A549 (cell line): ENCODE results near the gene IL17D. TPM values are rescaled to one million over a fixed set of nuclear protein-coding genes. Genes with fewer than 3 reads are reported as not detected.

Source experiments
- ATAC-seq, 2 experiments: fragments of 200-7000 bp in 1 of 2; fragments of >200 bp in 1 of 2; cut with Nextera tagmentation in 1 of 2; cut with Tn5 transposase in 1 of 2; 3 replicates each; pipeline versions ENCODE4 v1.8.0 to v1.9.1; 2018 to 2020; ENCODE audit warnings: mild to moderate bottlenecking in 1 of 2, moderate library complexity in 1 of 2
- CTCF ChIA-PET: fragments of 300-600 bp; sonication (Branson Sonifier 250); formaldehyde crosslinking; extraction: SDS; loops from one replicate; lab custom pipeline; 2021; ENCODE audit warnings: antibody characterized with exemption, inconsistent platforms; lab: Yijun Ruan, JAX
- POLR2A ChIA-PET: fragments of 350-600 bp; formaldehyde crosslinking; extraction: SDS; loops from one replicate; lab custom pipeline; 2021; ENCODE audit warnings: antibody characterized with exemption, inconsistent platforms; lab: Yijun Ruan, JAX
- DNase-seq, 2 experiments: peaks; one replicate each; pipeline versions ENCODE4 v3.0.0 to v3.0.0-alpha.2; 2011 to 2016; ENCODE audit warnings: low read depth in 1 of 2, low spot score in 1 of 2
- FAIRE-seq: peaks from 2 replicates; lab custom pipeline; 2011; peaks lifted over from hg19 to GRCh38; lab: Jason Lieb, UNC
- H3K27ac ChIP-seq, 2 experiments: fragments of >200 bp; sonication (Bioruptor Twin); formaldehyde crosslinking; 3 replicates each; pipeline ENCODE4 v1.5.1; 2016 to 2017
- H3K4me1 ChIP-seq: fragments of >200 bp; sonication (Bioruptor Twin); formaldehyde crosslinking; 3 replicates; pipeline ENCODE4 v1.6.1; 2016
- H3K4me2 ChIP-seq: fragments of >200 bp; sonication (Bioruptor Twin); formaldehyde crosslinking; 3 replicates; pipeline ENCODE4 v1.6.1; 2016
- H3K4me3 ChIP-seq: fragments of >200 bp; sonication (Bioruptor Twin); formaldehyde crosslinking; 3 replicates; pipeline ENCODE4 v1.5.1; 2016
- H3K9me3 ChIP-seq: fragments of >200 bp; sonication (Bioruptor Twin); formaldehyde crosslinking; 3 replicates; pipeline ENCODE4 v1.6.1; 2016
- CEBPB ChIP-seq, 2 experiments: fragments of >200 bp in 1 of 2; sonication (Bioruptor Twin) in 1 of 2; formaldehyde crosslinking in 1 of 2; IDR thresholded peaks; 2 replicates each; pipeline ENCODE4 v1.6.1; 2012 to 2016
- EHF ChIP-seq: fragments of 250-450 bp; sonication (Bioruptor Pico); IDR thresholded peaks from 2 replicates; pipeline ENCODE4 v1.5.0; 2020; ENCODE audit warnings: mild to moderate bottlenecking
- EHMT2 ChIP-seq: fragments of 200-600 bp; sonication (generic); IDR thresholded peaks from 2 replicates; pipeline ENCODE4 v1.6.1; 2016; ENCODE audit warnings: antibody characterized with exemption, low read depth, mild to moderate bottlenecking, moderate library complexity
- ELK1 ChIP-seq: fragments of 150-350 bp; IDR thresholded peaks from 2 replicates; pipeline ENCODE4 v1.6.1; 2014; ENCODE audit warnings: low read depth, mild to moderate bottlenecking, low read length
- EP300 ChIP-seq, 2 experiments: fragments of >200 bp; sonication (Bioruptor Twin); formaldehyde crosslinking; IDR thresholded peaks; 2 replicates in 1 of 2; 3 replicates in 1 of 2; pipeline ENCODE4 v1.6.1; 2016 to 2017
- HES2 ChIP-seq: fragments of >200 bp; sonication (Bioruptor Twin); formaldehyde crosslinking; IDR thresholded peaks from 2 replicates; pipeline ENCODE4 v1.6.1; 2016
- HEYL ChIP-seq: fragments of 250-450 bp; sonication (Bioruptor Pico); IDR thresholded peaks from 2 replicates; pipeline ENCODE4 v1.8.0; 2021; ENCODE audit warnings: mild to moderate bottlenecking, moderate library complexity
- HOXA7 ChIP-seq: fragments of 250-450 bp; sonication (Bioruptor Pico); IDR thresholded peaks from 2 replicates; pipeline ENCODE4 v1.5.0; 2020; ENCODE audit warnings: mild to moderate bottlenecking, moderate library complexity
- HOXB13 ChIP-seq: fragments of 250-450 bp; sonication (Bioruptor Pico); IDR thresholded peaks from 2 replicates; pipeline ENCODE4 v1.5.0; 2020; ENCODE audit warnings: low read depth, mild to moderate bottlenecking, moderate library complexity
- HOXB5 ChIP-seq: fragments of 250-450 bp; sonication (Bioruptor Pico); IDR thresholded peaks from 2 replicates; pipeline ENCODE4 v1.5.0; 2020; ENCODE audit warnings: mild to moderate bottlenecking, moderate library complexity
- JUN ChIP-seq, 2 experiments: fragments of >200 bp; sonication (Bioruptor Twin); formaldehyde crosslinking; IDR thresholded peaks; 2 replicates in 1 of 2; 3 replicates in 1 of 2; pipeline ENCODE4 v1.6.1; 2016 to 2017
- JUNB ChIP-seq: fragments of >200 bp; sonication (Bioruptor Twin); formaldehyde crosslinking; IDR thresholded peaks from 2 replicates; pipeline ENCODE4 v1.6.1; 2016
- MAFK ChIP-seq: fragments of 450-650 bp; IDR thresholded peaks from 2 replicates; pipeline ENCODE4 v1.6.1; 2014; ENCODE audit not compliant: partially characterized antibody
- MAZ ChIP-seq: fragments of 150-350 bp; IDR thresholded peaks from 2 replicates; pipeline ENCODE4 v1.6.1; 2014; ENCODE audit warnings: antibody characterized with exemption, low read depth, low read length, borderline replicate concordance
- NFE2L2 ChIP-seq: fragments of 150-350 bp; conservative IDR thresholded peaks from 2 replicates; pipeline ENCODE4 v1.6.1; 2014; ENCODE audit warnings: low read length
- POLR2A ChIP-seq: IDR thresholded peaks from 2 replicates; pipeline ENCODE4 v1.6.1; 2012; ENCODE audit warnings: mild to moderate bottlenecking, low read length
- POLR2AphosphoS2 ChIP-seq: conservative IDR thresholded peaks from 2 replicates; pipeline ENCODE4 v1.6.1; 2012; ENCODE audit warnings: low read length, improper control_type of control experiment, inconsistent platforms
- RCOR1 ChIP-seq: fragments of 150-350 bp; IDR thresholded peaks from 2 replicates; pipeline ENCODE4 v1.6.1; 2014; ENCODE audit warnings: antibody characterized with exemption, low read length, low read depth
- REST ChIP-seq: fragments of 200-600 bp; sonication (generic); IDR thresholded peaks from 2 replicates; pipeline ENCODE4 v1.6.1; 2016; ENCODE audit warnings: antibody characterized with exemption, mild to moderate bottlenecking, moderate library complexity
- RNF2 ChIP-seq: fragments of 200-600 bp; sonication (generic); IDR thresholded peaks from 2 replicates; pipeline ENCODE4 v1.6.1; 2016; ENCODE audit warnings: low read depth, mild to moderate bottlenecking, antibody characterized with exemption, moderate library complexity, borderline replicate concordance
- ZNF302 ChIP-seq: fragments of 250-450 bp; sonication (Bioruptor Pico); IDR thresholded peaks from 2 replicates; pipeline ENCODE4 v1.9.0; 2021; ENCODE audit warnings: inconsistent platforms, mild to moderate bottlenecking, moderate library complexity
- WGBS: methylation state at CpG from one replicate; pipeline ENCODE4 v1.1.6; 2017; ENCODE audit errors: missing lambda C conversion rate; 5-methylcytosine and 5-hydroxymethylcytosine counted together
- polyA plus RNA-seq, 4 experiments: library from polyadenylated mRNA; depleted of rRNA in 3 of 4; stranded (reverse); fragments of >200 nt; fragmentation: RNase III in 1 of 4; extraction: RNeasy Plus Mini Kit Qiagen cat#74134 plus additional on column Dnase treatment in 1 of 4; gene quantifications; 2 replicates in 3 of 4; 3 replicates in 1 of 4; pipeline ENCODE4 v1.2.3, GENCODE V29; 2011 to 2017
- TF ChIP-seq, protein P1 (sequence below): fragments of 250-450 bp; sonication (Bioruptor Pico); IDR thresholded peaks from 2 replicates; pipeline ENCODE4 v1.5.0; 2021; ENCODE audit warnings: mild to moderate bottlenecking, moderate library complexity, borderline replicate concordance
- TF ChIP-seq, protein P2 (sequence below): IDR thresholded peaks from 2 replicates; pipeline ENCODE4 v1.6.1; 2012
- TF ChIP-seq, protein P3 (sequence below): fragments of >200 bp; sonication (Bioruptor Twin); formaldehyde crosslinking; IDR thresholded peaks from 3 replicates; pipeline ENCODE4 v1.6.1; 2016

IL17D gene
- polyA plus RNA-seq, 2 of the 4 experiments (the other 2 are of a cell fraction) = 0.30 to 0.44 TPM

DNA sequence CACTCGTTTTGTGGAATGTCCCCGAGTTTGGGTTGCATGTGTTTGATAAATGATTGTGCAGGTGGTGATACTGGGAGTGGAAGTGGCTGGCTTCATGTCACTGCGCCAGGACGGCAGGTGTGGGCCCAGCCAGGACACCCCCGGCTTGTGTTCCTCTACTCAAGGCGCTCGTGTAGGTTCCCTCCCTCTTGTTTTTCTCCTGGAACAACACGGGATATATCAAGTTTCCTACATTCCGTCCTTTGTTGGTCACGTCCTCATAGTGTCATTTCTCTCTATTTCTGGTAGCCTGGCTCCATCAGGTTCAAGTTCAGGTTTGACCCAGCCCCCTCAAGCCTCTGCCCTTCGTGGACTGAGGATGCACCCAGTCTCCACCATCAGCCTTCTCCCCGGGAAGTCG lies 16.3 kb downstream of the IL17D start:
- WGBS = 60% methylated on average over 13 of the region's 13 CpGs
- no peak for DNase-seq
- CTCF ChIA-PET = no interaction called here
- TF ChIP-seq HES2 (no peak), RNF2 (no peak), MAFK (no peak), EP300 (IDR thresholded peaks at IDR 0.05) (no peak), ZNF302 (CRISPR knock-in tag) (no peak), MAZ (no peak), NFE2L2 (no peak), HOXA7 (no peak), EHF (CRISPR knock-in tag) (no peak)
- TF ChIP-seq, all 56 proteins: peak for 0
- Histone ChIP-seq H3K4me3 (no peak overlapping the region), H3K4me1 (no peaks in the 10 kb centered on the region), H3K27ac (no peak overlapping the region), H3K4me2 (no peak overlapping the region), H3K9me3 (no peaks in the 10 kb centered on the region)
- POLR2A ChIA-PET = no interaction called here
- ATAC-seq (no peak), FAIRE-seq (no peak)

DNA sequence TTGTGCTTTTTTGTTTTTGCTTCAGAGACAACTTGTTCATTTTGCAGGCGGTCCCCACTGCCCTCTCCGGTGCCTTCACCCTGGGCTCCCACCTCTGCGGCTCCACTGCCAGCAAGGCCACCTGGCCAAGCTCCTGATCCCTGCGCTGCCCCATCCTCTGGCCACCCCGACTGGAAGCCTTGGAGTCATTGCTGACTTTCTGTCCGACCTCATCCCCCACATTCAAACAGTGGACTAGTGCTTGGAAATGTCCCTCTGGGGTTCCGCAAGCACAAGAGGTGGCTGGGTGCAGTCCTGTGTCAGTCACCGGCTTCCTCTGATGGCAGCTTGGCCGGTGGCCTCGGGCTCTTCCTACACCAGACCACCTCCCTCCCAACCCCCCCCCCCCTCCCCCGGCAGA lies 17.0 kb downstream of the IL17D start:
- TF ChIP-seq POLR2A (no peak), HOXB13 (CRISPR knock-in tag) (no peak), MAZ (no peak), NFE2L2 (no peak), EP300 (IDR thresholded peaks at IDR 0.05) (no peak), ELK1 (no peak), EHMT2 (no peak)
- H3K4me3 ChIP-seq = no peak overlapping the region
- DNase-seq (no peak), ATAC-seq (no peak), FAIRE-seq (no peak)
- WGBS = 71% methylated on average over 5 of the region's 11 CpGs
- CTCF ChIA-PET = no interaction called here
- no peak overlapping the region for H3K27ac ChIP-seq
- H3K4me2 ChIP-seq = no peak overlapping the region
- POLR2A ChIA-PET = no interaction called here
- no peaks in the 10 kb centered on the region for H3K4me1 ChIP-seq
- H3K9me3 ChIP-seq = no peaks in the 10 kb centered on the region

GRCh38 chr13:20721058-20721453 lies 17.6 kb downstream of the IL17D start:
- H3K4me3 ChIP-seq = no peak overlapping the region
- TF ChIP-seq, protein P1, sequence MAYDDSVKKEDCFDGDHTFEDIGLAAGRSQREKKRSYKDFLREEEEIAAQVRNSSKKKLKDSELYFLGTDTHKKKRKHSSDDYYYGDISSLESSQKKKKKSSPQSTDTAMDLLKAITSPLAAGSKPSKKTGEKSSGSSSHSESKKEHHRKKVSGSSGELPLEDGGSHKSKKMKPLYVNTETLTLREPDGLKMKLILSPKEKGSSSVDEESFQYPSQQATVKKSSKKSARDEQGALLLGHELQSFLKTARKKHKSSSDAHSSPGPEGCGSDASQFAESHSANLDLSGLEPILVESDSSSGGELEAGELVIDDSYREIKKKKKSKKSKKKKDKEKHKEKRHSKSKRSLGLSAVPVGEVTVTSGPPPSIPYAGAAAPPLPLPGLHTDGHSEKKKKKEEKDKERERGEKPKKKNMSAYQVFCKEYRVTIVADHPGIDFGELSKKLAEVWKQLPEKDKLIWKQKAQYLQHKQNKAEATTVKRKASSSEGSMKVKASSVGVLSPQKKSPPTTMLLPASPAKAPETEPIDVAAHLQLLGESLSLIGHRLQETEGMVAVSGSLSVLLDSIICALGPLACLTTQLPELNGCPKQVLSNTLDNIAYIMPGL (CRISPR knock-in tag) = no peak
- no peak for TF ChIP-seq CEBPB (IDR thresholded peaks at IDR 0.05)
- TF ChIP-seq JUNB = no peak
- TF ChIP-seq, protein P2, sequence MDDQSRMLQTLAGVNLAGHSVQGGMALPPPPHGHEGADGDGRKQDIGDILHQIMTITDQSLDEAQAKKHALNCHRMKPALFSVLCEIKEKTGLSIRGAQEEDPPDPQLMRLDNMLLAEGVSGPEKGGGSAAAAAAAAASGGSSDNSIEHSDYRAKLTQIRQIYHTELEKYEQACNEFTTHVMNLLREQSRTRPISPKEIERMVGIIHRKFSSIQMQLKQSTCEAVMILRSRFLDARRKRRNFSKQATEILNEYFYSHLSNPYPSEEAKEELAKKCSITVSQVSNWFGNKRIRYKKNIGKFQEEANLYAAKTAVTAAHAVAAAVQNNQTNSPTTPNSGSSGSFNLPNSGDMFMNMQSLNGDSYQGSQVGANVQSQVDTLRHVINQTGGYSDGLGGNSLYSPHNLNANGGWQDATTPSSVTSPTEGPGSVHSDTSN = no peak
- TF ChIP-seq, protein P3, sequence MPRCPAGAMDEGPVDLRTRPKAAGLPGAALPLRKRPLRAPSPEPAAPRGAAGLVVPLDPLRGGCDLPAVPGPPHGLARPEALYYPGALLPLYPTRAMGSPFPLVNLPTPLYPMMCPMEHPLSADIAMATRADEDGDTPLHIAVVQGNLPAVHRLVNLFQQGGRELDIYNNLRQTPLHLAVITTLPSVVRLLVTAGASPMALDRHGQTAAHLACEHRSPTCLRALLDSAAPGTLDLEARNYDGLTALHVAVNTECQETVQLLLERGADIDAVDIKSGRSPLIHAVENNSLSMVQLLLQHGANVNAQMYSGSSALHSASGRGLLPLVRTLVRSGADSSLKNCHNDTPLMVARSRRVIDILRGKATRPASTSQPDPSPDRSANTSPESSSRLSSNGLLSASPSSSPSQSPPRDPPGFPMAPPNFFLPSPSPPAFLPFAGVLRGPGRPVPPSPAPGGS = no peak
- no peak for TF ChIP-seq HEYL (CRISPR knock-in tag)
- no peak for TF ChIP-seq HOXB5 (CRISPR knock-in tag)
- no peak for TF ChIP-seq RCOR1
- TF ChIP-seq REST = no peak
- no peak for TF ChIP-seq NFE2L2
- no peak for TF ChIP-seq POLR2AphosphoS2
- TF ChIP-seq ZNF302 (CRISPR knock-in tag) = no peak
- TF ChIP-seq JUN (IDR thresholded peaks at IDR 0.05) = no peak
- 82% methylated on average over 3 of the region's 16 CpGs for WGBS

More at GRCh38 chr13:20721058-20721453, 17.6 kb downstream of the IL17D start:
- Histone ChIP-seq H3K4me2 (no peak overlapping the region), H3K4me1 (no peaks in the 10 kb centered on the region), H3K9me3 (no peaks in the 10 kb centered on the region), H3K27ac (no peak overlapping the region)
- no peak for FAIRE-seq
- DNase-seq = no peak
- CTCF ChIA-PET = no interaction called here
- no peak for ATAC-seq
- POLR2A ChIA-PET = no interaction called here
